Natural killer cell (primary cell): ENCODE measurements around the gene VPS50. TPM values are rescaled to one million over a fixed set of nuclear protein-coding genes. Genes with fewer than 3 reads are reported as not detected.

Experiments used
- ATAC-seq, 3 donors: fragments of 150-1000 bp in 2 of 3; fragments of 200-7000 bp in 1 of 3; cut with Tn5 transposase; 1 replicate in 1 of 3; 2 replicates in 2 of 3; pipeline ENCODE4 v1.10.0; 2021; ENCODE audit warnings: mild to moderate bottlenecking in 2 of 3, moderate library complexity in 2 of 3
- DNase-seq, 2 donors: peaks; one replicate each; pipeline versions ENCODE4 v3.0.0 to v3.0.0-alpha.2; 2013 to 2021; ENCODE audit warnings: mixed read lengths in 1 of 2
- H3K27ac ChIP-seq: one replicate; pipeline ENCODE4 v1.5.1; 2013; ENCODE audit warnings: mild to moderate bottlenecking, low read length
- H3K27me3 ChIP-seq: one replicate; pipeline ENCODE4 v1.6.1; 2013; ENCODE audit warnings: low read length; ENCODE audit not compliant: control insufficient read depth, insufficient read depth
- H3K36me3 ChIP-seq: one replicate; pipeline ENCODE4 v1.6.1; 2013; ENCODE audit warnings: low read length; ENCODE audit not compliant: control insufficient read depth, insufficient read depth
- H3K4me1 ChIP-seq: one replicate; pipeline ENCODE4 v1.6.1; 2013; ENCODE audit warnings: low read length; ENCODE audit not compliant: control insufficient read depth, insufficient read depth
- H3K4me3 ChIP-seq: one replicate; pipeline ENCODE4 v1.5.1; 2013; ENCODE audit warnings: low read length
- H3K9me3 ChIP-seq: one replicate; pipeline ENCODE4 v1.6.1; 2013; ENCODE audit warnings: low read length; ENCODE audit not compliant: control insufficient read depth, insufficient read depth
- H3K27ac Mint-ChIP-seq, 2 donors: one replicate each; pipeline ENCODE4 v1.8.0; 2022; ENCODE audit warnings: mild to moderate bottlenecking in 2 of 2, mixed read lengths in 2 of 2, moderate library complexity in 1 of 2
- H3K27me3 Mint-ChIP-seq, 2 donors: one replicate each; pipeline ENCODE4 v1.8.0; 2022; ENCODE audit warnings: low read depth in 2 of 2, mixed read lengths in 2 of 2
- H3K36me3 Mint-ChIP-seq: one replicate; pipeline ENCODE4 v1.8.0; 2022; ENCODE audit warnings: mixed read lengths
- H3K4me1 Mint-ChIP-seq, 2 donors: one replicate each; pipeline ENCODE4 v1.8.0; 2022; ENCODE audit warnings: mixed read lengths in 2 of 2
- H3K4me3 Mint-ChIP-seq: one replicate; pipeline ENCODE4 v1.8.0; 2022; ENCODE audit warnings: mild to moderate bottlenecking, moderate library complexity, mixed read lengths
- H3K9me3 Mint-ChIP-seq, 2 donors: one replicate each; pipeline ENCODE4 v1.8.0; 2022; ENCODE audit warnings: mixed read lengths in 2 of 2
- CTCF ChIP-seq: fragments of 200-600 bp; IDR thresholded peaks from one replicate; pipeline ENCODE4 v1.8.0; 2022; ENCODE audit warnings: antibody characterized with exemption
- WGBS: methylation state at CpG from one replicate; pipeline ENCODE4 v1.1.7; 2013; ENCODE audit warnings: missing lambda C conversion rate; ENCODE audit not compliant: insufficient coverage; 5-methylcytosine and 5-hydroxymethylcytosine counted together
- intact Hi-C: fragments of 100-400 bp; cut with micrococcal nuclease; formaldehyde crosslinking; loops from one replicate; pipeline ENCODE4 v1.14.2; 2022
- total RNA-seq, 4 donors: library from RNA; stranded (reverse); fragments of 120-200 nt in 1 of 4; gene quantifications; one replicate each; pipeline versions ENCODE4 v1.2.3 to v1.2.4, GENCODE V29; 2013 to 2022

The VPS50 gene
- total RNA-seq, 3 donors from 2014 or later (not counting 1 experiment from before 2014, with no cell fraction given): 29.0 to 32.8 (median 31.7) TPM

- Mint-ChIP-seq H3K9me3 (no peaks in the 10 kb centered on the region), H3K4me1 (no peaks in the 10 kb centered on the region), H3K27me3 (peaks cover 18 to 29% of the 10 kb centered on the region in 2 donors), H3K27ac (no peak overlapping the region), H3K36me3 (no peaks in the 10 kb centered on the region), H3K4me3 (no peak overlapping the region)
- Histone ChIP-seq H3K36me3 (no peaks in the 10 kb centered on the region), H3K4me3 (no peak overlapping the region), H3K9me3 (no peaks in the 10 kb centered on the region), H3K4me1 (no peaks in the 10 kb centered on the region), H3K27me3 (no peaks in the 10 kb centered on the region), H3K27ac (no peak overlapping the region)
- 91% methylated on average over 5 of the region's 5 CpGs for WGBS
- TF ChIP-seq CTCF: no peak
- intact Hi-C loops: no loop called here
- DNase-seq (no peak), ATAC-seq (no peak)
Observed at GRCh38 chr7:93202594-93203250, 29.4 kb upstream of the VPS50 start.

GRCh38 chr7:93203496-93203895, 28.7 kb upstream of the VPS50 start:
- H3K27me3 ChIP-seq: no peaks in the 10 kb centered on the region
- Mint-ChIP-seq H3K9me3 (no peaks in the 10 kb centered on the region), H3K4me3 (no peak overlapping the region), H3K36me3 (no peaks in the 10 kb centered on the region), H3K27ac (no peak overlapping the region), H3K4me1 (no peaks in the 10 kb centered on the region), H3K27me3 (peaks cover 18 to 31% of the 10 kb centered on the region in 2 donors)
- no peak for TF ChIP-seq CTCF
- H3K27ac ChIP-seq: no peak overlapping the region
- H3K4me1 ChIP-seq: no peaks in the 10 kb centered on the region
- no peaks in the 10 kb centered on the region for H3K9me3 ChIP-seq
- no peaks in the 10 kb centered on the region for H3K36me3 ChIP-seq
- no peak for ATAC-seq
- intact Hi-C loops: no loop called here
- H3K4me3 ChIP-seq: no peak overlapping the region
- no peak for DNase-seq
- WGBS: 98% methylated on average over 3 of the region's 3 CpGs

- H3K4me3 Mint-ChIP-seq: no peak overlapping the region
- H3K27me3 Mint-ChIP-seq: peaks cover 18 to 24% of the 10 kb centered on the region in 2 donors
- no peak overlapping the region for H3K27ac Mint-ChIP-seq
- no peaks in the 10 kb centered on the region for H3K36me3 Mint-ChIP-seq
- Histone ChIP-seq H3K36me3 (no peaks in the 10 kb centered on the region), H3K27me3 (peaks cover 2% of the 10 kb centered on the region), H3K9me3 (no peaks in the 10 kb centered on the region), H3K27ac (no peak overlapping the region), H3K4me1 (no peaks in the 10 kb centered on the region), H3K4me3 (no peak overlapping the region)
- DNase-seq: no peak
- no peaks in the 10 kb centered on the region for H3K9me3 Mint-ChIP-seq
- no peaks in the 10 kb centered on the region for H3K4me1 Mint-ChIP-seq
- 65% methylated on average over 2 of the region's 2 CpGs for WGBS
- no peak for TF ChIP-seq CTCF
- intact Hi-C loops: no loop called here
- no peak for ATAC-seq
Observed at GRCh38 chr7:93205046-93205445, 27.1 kb upstream of the VPS50 start.
